Prostate gland (tissue), 2 donors: ENCODE measurements around the gene TRAF3. TPM values are rescaled to one million over a fixed set of nuclear protein-coding genes. Genes with fewer than 3 reads are reported as not detected.
A peak's percentile ranks its signal among the peaks of the same experiment; 100 is the strongest.
"Not testable (repeated sequence)": the region's sequence is repeated elsewhere in the genome, so short reads cannot be mapped to it uniquely, and the experiment has no call there.

ENCODE experiments used
- DNase-seq: peaks from one replicate; pipeline ENCODE4 v3.0.0-alpha.2; 2019; ENCODE audit warnings: low spot score
- H3K27ac ChIP-seq, 2 donors: fragments of 200-600 bp; sonication (generic); 2 replicates each; pipeline ENCODE4 v1.5.1; 2017 to 2019
- H3K27me3 ChIP-seq: fragments of 200-600 bp; sonication (generic); replicated peaks from 2 replicates; pipeline ENCODE4 v1.5.1; 2019; ENCODE audit not compliant: insufficient read depth
- H3K36me3 ChIP-seq, 2 donors: fragments of 200-600 bp; sonication (generic); 1 replicate in 1 of 2; 2 replicates in 1 of 2; pipeline versions ENCODE4 v1.5.1 to v1.8.1; 2017 to 2019
- H3K4me1 ChIP-seq: fragments of 200-600 bp; sonication (generic); replicated peaks from 2 replicates; pipeline ENCODE4 v1.5.1; 2019
- H3K4me3 ChIP-seq, 2 donors: fragments of 200-600 bp; sonication (generic); 2 replicates each; pipeline ENCODE4 v1.5.1; 2017 to 2019
- H3K9me3 ChIP-seq: fragments of 200-600 bp; sonication (generic); 2 replicates; pipeline ENCODE4 v1.5.1; 2017
- CTCF ChIP-seq, 4 experiments: fragments of 200-600 bp in 2 of 4; fragments of 450-650 bp in 2 of 4; sonication (generic) in 2 of 4; IDR thresholded peaks; 1 replicate in 3 of 4; 2 replicates in 1 of 4; pipeline ENCODE4 v1.5.1; 2016 to 2019; ENCODE audit warnings: antibody characterized with exemption in 4 of 4, mild to moderate bottlenecking in 2 of 4, moderate library complexity in 2 of 4
- POLR2A ChIP-seq: fragments of 450-650 bp; IDR thresholded peaks from one replicate; pipeline ENCODE4 v1.6.1; 2016; ENCODE audit warnings: antibody characterized with exemption, mild to moderate bottlenecking
- POLR2AphosphoS5 ChIP-seq: sonication (generic); formaldehyde crosslinking; IDR thresholded peaks from one replicate; pipeline ENCODE4 v1.6.1; 2017; ENCODE audit warnings: antibody characterized with exemption
- WGBS: methylation state at CpG from one replicate; pipeline ENCODE4 v1.1.5; 2018; 5-methylcytosine and 5-hydroxymethylcytosine counted together
- intact Hi-C: fragments of 100-400 bp; cut with DNase I; formaldehyde crosslinking; loops from one replicate; pipeline ENCODE4 v1.14.2; 2022
- total RNA-seq, 2 donors: library from RNA; depleted of rRNA; stranded (reverse); fragments of >200 nt; gene quantifications; one replicate each; pipeline ENCODE4 v1.1.0, GENCODE V29; 2016

The TRAF3 gene
- total RNA-seq, 2 donors from 2014 or later: 8.3 to 22.0 TPM

GRCh38 chr14:102925646-102926045, 148.4 kb downstream of the TRAF3 start:
- H3K4me3 ChIP-seq: no peak overlapping the region
- DNase-seq: no peak
- H3K4me1 ChIP-seq: peaks cover 16% of the 10 kb centered on the region
- peaks cover 14% of the 10 kb centered on the region for H3K27me3 ChIP-seq
- 76% methylated on average over 11 of the region's 11 CpGs for WGBS
- TF ChIP-seq POLR2AphosphoS5: no peak
- TF ChIP-seq CTCF (IDR thresholded peaks at IDR 0.05): no peak
- no peak for TF ChIP-seq POLR2A
- intact Hi-C loops: no loop called here
- H3K27ac ChIP-seq: no peak overlapping the region
- no peaks in the 10 kb centered on the region for H3K36me3 ChIP-seq
- no peaks in the 10 kb centered on the region for H3K9me3 ChIP-seq

GRCh38 chr14:102926104-102926503, 148.9 kb downstream of the TRAF3 start:
- no peak for TF ChIP-seq POLR2AphosphoS5
- no peak for TF ChIP-seq CTCF (IDR thresholded peaks at IDR 0.05)
- no peak for TF ChIP-seq POLR2A
- 74% methylated on average over 12 of the region's 12 CpGs for WGBS
- Histone ChIP-seq H3K9me3 (no peaks in the 10 kb centered on the region), H3K4me1 (peaks cover 16% of the 10 kb centered on the region), H3K27me3 (peaks cover 14% of the 10 kb centered on the region), H3K36me3 (no peaks in the 10 kb centered on the region), H3K4me3 (no peak overlapping the region), H3K27ac (no peak overlapping the region)
- intact Hi-C loops: no loop called here
- DNase-seq: no peak

DNA sequence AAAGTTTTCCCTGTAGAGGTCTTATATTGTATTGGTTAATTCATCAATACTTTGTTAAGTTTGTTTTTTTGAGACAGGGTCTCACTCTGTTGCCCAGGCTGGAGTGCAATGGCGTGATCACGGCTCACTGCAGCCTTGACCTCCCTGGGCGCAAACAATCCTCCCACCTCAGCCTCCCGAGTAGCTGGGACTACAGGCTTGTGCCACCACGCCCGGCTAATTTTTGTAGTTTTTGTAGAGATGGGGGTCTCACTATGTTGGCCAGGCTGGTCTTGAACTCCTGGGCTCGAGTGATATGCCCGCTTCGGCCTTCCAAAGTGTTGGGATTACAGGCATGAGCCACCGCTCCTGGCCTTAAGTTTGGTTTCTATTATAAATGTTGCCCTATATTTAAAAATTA, 149.6 kb downstream of the TRAF3 start:
- H3K4me3 ChIP-seq, DNase-seq, H3K27ac ChIP-seq, intact Hi-C loops, H3K36me3 ChIP-seq, H3K9me3 ChIP-seq: not testable (repeated sequence)
- WGBS: 96% methylated on average over 10 of the region's 10 CpGs
- Histone ChIP-seq H3K4me1 (peaks cover 16% of the 10 kb centered on the region), H3K27me3 (peaks cover 14% of the 10 kb centered on the region)

DNA sequence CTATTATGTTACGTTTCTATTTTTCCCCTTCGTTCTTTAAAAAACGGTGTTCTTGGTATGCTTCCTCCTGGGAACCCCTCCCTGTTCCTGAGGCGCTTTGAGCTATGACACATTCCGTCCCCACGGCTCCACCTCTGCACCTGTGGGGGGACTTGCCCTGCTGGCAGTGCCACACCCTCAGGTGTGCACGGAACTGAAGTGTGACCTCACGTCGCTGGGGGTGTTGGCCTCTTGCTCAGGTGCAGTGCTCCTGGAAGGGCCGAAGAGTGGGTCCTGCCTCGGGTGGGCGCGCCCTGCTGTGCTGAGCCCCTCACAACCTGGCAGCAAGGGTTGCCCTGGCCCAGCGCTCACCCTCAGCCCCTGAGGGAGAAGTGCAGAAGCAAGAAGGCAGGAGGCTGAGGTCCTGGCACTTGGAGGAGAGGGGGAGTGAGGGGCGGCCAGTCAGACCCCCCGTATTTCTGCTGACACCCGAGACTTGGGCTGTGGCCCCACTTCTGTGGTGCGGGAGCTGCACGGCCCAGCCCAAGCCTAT, 150.2 kb downstream of the TRAF3 start:
- no peaks in the 10 kb centered on the region for H3K36me3 ChIP-seq
- H3K4me1 ChIP-seq: peaks cover 16% of the 10 kb centered on the region
- intact Hi-C loops: no loop called here
- DNase-seq: no peak
- H3K4me3 ChIP-seq: no peak overlapping the region
- peaks cover 14% of the 10 kb centered on the region for H3K27me3 ChIP-seq
- H3K9me3 ChIP-seq: no peaks in the 10 kb centered on the region
- TF ChIP-seq POLR2A (peak; percentile 43), CTCF (IDR thresholded peaks at IDR 0.05) (no peak)
- 67% methylated on average over 19 of the region's 19 CpGs for WGBS
- no peak overlapping the region for H3K27ac ChIP-seq

DNA sequence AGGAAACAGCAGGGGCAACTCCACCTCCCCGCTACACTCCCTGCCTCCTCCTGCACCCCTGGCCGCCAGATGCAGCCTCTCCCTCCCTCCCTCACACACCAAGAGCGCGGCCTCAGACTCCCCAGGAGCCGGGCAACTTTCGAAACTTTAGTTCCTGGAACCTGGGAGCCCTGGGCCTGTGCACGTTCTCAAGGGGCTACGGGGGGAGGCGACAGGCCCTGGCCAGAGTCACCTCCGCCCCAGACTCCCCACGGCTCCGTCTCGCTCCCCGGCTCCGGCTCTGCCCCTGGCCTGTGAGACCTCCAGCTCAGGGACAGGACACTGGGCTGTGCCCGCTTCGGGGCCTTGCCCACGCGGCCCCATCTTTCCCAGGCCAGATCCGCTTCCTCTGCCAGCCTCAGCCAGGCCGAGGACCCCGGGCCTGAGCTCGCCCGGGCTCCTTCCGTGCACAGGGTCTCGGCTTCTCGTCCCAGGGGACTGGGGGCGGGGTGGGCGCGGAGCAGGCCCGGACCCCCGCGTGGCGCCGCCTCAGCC, 150.7 kb downstream of the TRAF3 start:
- H3K9me3 ChIP-seq: no peaks in the 10 kb centered on the region
- H3K4me3 ChIP-seq: peak overlapping the region; percentile 18 to 24
- H3K4me1 ChIP-seq: peaks cover 16% of the 10 kb centered on the region
- H3K36me3 ChIP-seq: no peaks in the 10 kb centered on the region
- peaks cover 14% of the 10 kb centered on the region for H3K27me3 ChIP-seq
- no peak overlapping the region for H3K27ac ChIP-seq
- intact Hi-C loops: no loop called here
- no peak for DNase-seq
- WGBS: 46% methylated on average over 20 of the region's 35 CpGs
- no peak for TF ChIP-seq POLR2AphosphoS5
- TF ChIP-seq CTCF (IDR thresholded peaks at IDR 0.05): no peak
- TF ChIP-seq POLR2A: no peak
